ENCODE results near the gene SRCAP.

- TF ChIP-seq CTCF (IDR thresholded peaks at IDR 0.05), result no peak
- no peak for TF ChIP-seq POLR2A (IDR thresholded peaks at IDR 0.05)
These were observed 41.6 kb downstream of the SRCAP start for GRCh38 chr16:30740364-30741251.
